Omental fat pad (tissue), 4 donors: ENCODE data around the gene CDH15. TPM values are rescaled to one million over a fixed set of nuclear protein-coding genes. Genes with fewer than 3 reads are reported as not detected.
A peak's percentile ranks its signal among the peaks of the same experiment; 100 is the strongest.

Source experiments
- ATAC-seq: fragments of 150-250 bp; one replicate; pipeline ENCODE4 v1.9.1; 2016; ENCODE audit warnings: mild to moderate bottlenecking, moderate library complexity; ENCODE audit not compliant: low FRiP score
- DNase-seq: peaks from one replicate; pipeline ENCODE4 v3.0.0-alpha.2; 2019; ENCODE audit warnings: low spot score
- total RNA-seq, 4 donors: library from RNA; depleted of rRNA; stranded (reverse); fragments of >200 nt; gene quantifications; one replicate each; pipeline ENCODE4 v1.1.0, GENCODE V29; 2016
- TF ChIP-seq, protein P1 (sequence below), 3 donors: fragments of 450-650 bp; IDR thresholded peaks; one replicate each; pipeline ENCODE4 v1.5.1; 2016 to 2017; ENCODE audit warnings: antibody characterized with exemption in 3 of 3, mild to moderate bottlenecking in 3 of 3, moderate library complexity in 2 of 3

CDH15 gene
- total RNA-seq, 4 donors from 2014 or later = not detected

DNA sequence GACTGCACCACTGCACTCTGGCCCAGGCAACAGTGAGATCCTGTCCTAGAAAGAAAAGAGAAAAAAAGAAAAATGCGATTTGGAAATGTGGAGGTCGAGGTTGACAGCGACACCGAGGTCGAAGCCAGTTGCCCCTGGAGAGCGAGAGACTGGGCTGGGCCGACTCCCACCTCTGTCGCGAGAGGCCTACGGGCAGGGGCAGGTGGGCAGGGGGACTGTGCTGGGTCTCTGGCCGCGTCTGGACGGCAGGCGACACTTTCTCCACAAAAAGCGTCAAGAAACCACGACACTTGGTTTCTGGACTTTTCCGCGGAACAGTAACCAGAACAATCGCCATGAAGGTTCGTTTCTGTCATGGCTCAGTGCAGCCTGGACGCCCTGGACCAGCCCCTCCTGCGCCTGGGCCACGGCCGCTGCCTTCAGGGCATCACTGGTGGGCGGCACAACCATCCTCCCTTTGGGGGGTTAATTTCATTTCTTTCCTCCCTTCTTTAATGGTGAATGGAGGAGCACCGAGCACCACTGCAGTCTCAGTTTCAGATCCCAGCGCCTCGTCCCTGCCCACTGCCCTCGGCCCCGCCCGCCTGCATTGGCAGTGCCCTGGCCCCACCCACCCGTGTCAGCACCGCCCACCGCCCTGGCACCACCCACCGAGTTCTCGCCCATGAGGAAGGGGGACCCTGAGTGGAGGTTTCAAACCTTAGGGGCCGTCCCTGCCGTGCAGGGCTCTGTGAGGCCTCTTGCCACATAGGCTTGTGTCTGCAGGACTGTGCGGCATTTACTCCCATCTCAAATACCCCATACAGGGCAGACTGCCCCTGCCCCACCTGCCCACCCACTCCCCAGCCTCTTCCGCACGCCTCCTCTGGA is 18.5 kb upstream of the CDH15 start:
- TF ChIP-seq, protein P1, sequence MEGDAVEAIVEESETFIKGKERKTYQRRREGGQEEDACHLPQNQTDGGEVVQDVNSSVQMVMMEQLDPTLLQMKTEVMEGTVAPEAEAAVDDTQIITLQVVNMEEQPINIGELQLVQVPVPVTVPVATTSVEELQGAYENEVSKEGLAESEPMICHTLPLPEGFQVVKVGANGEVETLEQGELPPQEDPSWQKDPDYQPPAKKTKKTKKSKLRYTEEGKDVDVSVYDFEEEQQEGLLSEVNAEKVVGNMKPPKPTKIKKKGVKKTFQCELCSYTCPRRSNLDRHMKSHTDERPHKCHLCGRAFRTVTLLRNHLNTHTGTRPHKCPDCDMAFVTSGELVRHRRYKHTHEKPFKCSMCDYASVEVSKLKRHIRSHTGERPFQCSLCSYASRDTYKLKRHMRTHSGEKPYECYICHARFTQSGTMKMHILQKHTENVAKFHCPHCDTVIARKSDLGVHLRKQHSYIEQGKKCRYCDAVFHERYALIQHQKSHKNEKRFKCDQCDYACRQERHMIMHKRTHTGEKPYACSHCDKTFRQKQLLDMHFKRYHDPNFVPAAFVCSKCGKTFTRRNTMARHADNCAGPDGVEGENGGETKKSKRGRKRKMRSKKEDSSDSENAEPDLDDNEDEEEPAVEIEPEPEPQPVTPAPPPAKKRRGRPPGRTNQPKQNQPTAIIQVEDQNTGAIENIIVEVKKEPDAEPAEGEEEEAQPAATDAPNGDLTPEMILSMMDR (IDR thresholded peaks at IDR 0.05) = no peak
- DNase-seq (no peak), ATAC-seq (no peak)

DNA sequence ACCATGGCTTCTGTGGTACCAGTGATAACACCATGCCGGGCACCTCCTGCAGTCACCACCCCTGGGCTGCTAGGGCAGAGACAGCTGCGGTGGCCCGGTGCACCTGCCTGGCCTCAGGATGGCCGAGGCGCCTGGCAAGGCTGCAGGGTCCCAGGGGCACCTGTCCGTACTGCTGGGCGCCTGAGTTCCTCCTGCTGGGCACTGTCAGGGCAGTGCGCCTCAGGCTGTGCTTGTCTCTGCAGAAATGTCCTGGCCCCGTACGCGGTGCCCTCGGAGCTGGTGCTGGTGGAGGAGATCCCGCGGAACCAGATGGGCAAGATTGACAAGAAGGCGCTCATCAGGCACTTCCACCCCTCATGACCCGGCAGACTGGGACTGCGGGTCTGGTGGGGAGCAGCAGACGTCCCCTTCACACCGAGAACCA is 17.7 kb upstream of the CDH15 start:
- no peak for ATAC-seq
- DNase-seq = no peak

DNA sequence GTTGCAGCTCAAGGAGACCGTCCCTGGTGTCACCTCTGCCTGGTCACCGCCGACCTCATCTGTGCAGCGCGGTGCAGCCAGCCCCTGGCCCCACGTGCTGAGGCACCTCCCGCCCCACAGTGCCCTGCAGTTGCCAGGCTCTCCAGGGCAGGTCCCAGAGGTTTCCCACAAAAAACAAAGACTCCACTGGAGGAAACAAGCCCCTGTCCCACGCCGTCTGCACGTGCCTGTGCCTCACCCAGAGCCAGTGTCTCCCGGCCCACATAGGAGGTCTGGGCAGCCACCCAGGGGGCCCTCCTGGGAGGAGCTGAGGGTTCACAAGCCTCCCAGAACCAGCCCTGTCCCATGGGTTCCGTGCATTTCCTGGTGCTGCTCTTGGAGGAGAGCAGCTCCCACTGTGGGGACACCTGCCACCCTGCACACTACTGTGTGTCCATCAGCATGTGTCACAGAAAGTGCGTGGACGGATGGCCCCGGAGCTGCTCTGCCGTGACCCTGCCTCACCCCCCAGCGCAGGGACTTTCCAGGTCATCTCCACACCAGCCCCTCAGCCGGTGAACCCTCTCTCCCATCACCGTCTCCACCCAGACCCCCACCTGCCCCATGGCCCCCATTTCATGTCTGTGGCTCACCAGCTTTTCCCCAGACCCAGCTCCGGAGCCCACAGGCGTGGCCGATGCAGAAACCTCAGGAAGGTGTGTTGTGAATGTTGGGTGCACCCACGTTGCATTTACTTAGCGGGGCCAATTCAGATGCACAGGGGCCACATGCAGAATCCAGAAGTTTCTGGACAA is 17.0 kb upstream of the CDH15 start:
- ATAC-seq (no peak), DNase-seq (no peak)

More for the DNA sequence above, 17.7 kb upstream of the CDH15 start:
- TF ChIP-seq, protein P1 (IDR thresholded peaks at IDR 0.05) = no peak

DNA sequence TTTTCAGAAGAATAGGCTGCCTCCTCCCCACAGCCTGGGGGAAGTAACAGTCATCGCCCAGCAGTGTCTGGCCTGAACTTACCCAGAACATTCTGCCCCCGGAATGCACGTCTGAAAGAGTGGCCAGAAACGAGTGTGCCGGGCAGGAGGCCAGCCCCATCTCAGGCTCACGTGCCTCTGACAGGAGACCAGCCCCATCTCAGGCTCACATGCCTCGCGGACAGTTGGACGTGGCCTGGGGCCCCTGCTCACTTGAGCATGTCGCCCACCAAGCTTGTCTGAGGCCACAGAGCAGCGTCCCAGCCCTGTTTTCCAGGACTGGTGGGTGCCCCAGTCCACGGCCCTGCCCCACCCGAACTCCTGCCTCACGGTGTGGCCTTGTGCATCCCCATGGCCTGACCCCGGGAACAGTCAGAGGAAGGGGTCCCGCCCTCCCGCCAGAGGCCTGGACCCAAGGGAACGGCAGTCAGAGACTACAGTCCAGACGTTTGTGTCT is 16.3 kb upstream of the CDH15 start:
- ATAC-seq = peak; percentile 35
- TF ChIP-seq, protein P1 (IDR thresholded peaks at IDR 0.05) = no peak
- DNase-seq = no peak

More for the DNA sequence above, 17.0 kb upstream of the CDH15 start:
- TF ChIP-seq, protein P1 (IDR thresholded peaks at IDR 0.05) = no peak

DNA sequence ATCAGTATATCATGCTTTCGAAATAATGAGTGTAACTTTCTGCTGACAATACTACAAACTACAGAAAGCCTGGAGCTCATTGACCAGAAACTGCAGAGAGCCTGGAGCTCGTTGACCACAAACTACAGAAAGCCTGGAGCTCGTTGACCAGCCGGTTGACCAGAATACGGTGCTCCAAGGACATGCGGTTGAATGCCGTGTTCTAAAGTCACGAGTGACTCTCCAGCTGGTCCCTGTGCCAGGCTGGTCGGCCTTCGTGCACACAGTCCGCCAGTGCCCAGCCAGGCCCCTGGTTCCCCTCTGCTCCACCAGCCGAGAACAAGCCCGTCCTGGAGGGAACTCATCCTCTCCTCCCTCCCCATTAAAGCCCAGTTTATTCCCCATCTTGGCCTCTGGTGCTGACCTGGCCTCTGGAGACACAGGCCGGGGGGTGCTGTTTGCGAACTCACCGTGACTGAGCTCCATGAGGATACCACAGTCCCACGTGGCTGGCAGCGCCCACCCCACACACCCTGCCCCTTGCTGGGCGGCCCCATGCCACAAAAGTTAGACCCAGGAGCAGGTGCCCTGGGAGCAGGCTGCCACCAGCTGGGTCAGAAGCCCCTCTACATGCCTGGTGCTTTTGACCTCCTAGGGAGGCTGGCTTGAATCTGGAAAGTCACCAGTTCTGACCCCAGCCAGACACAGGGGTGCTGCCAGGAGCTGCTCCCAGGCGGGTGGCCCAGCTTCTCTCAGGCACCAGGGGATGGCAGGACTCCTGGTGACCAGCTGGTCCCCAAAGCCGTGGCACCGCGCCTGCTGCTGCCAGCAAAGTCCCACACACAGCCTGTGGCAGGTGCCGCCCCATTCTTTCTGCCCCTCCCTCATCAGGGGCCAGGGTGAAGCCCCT is 15.5 kb upstream of the CDH15 start:
- no peak for DNase-seq

More for the DNA sequence above, 15.5 kb upstream of the CDH15 start:
- ATAC-seq = no peak
- TF ChIP-seq, protein P1 (IDR thresholded peaks at IDR 0.05) = no peak
